ENCODE results near the gene CXXC1.

CXXC1 gene

GRCh38 chr18:50301074-50301473 lies 13.6 kb upstream of the CXXC1 start:
- Mint-ChIP-seq H3K27ac (no peak overlapping the region), H3K27me3 (ENCODE audit: low read depth) (peaks cover 4% of the 10 kb centered on the region), H3K4me1 (no peaks in the 10 kb centered on the region), H3K9me3 (peaks cover 6% of the 10 kb centered on the region), H3K36me3 (ENCODE audit: low read depth) (no peaks in the 10 kb centered on the region), H3K4me3 (no peak overlapping the region)
- no peak for TF ChIP-seq CTCF (IDR thresholded peaks at IDR 0.05; ENCODE audit: unreplicated experiment in 3 of 3)

GRCh38 chr18:50299626-50300388 lies 12.3 kb upstream of the CXXC1 start:
- H3K27ac Mint-ChIP-seq = no peak overlapping the region
- no peaks in the 10 kb centered on the region for H3K36me3 Mint-ChIP-seq (ENCODE audit: low read depth)
- no peak for TF ChIP-seq CTCF (IDR thresholded peaks at IDR 0.05; ENCODE audit: unreplicated experiment in 3 of 3)
- peaks cover 8% of the 10 kb centered on the region for H3K27me3 Mint-ChIP-seq (ENCODE audit: low read depth)
- peak overlapping the region in 1 of 3 experiments; percentile 9 for H3K4me3 Mint-ChIP-seq
- no peaks in the 10 kb centered on the region for H3K4me1 Mint-ChIP-seq
- no peaks in the 10 kb centered on the region for H3K9me3 Mint-ChIP-seq

- Mint-ChIP-seq H3K9me3 (no peaks in the 10 kb centered on the region), H3K4me3 (no peak overlapping the region), H3K4me1 (no peaks in the 10 kb centered on the region), H3K36me3 (ENCODE audit: low read depth) (no peaks in the 10 kb centered on the region), H3K27me3 (ENCODE audit: low read depth) (peaks cover 8% of the 10 kb centered on the region), H3K27ac (no peak overlapping the region)
- TF ChIP-seq CTCF (IDR thresholded peaks at IDR 0.05; ENCODE audit: unreplicated experiment in 3 of 3) = no peak
Observed at GRCh38 chr18:50298443-50299284, 11.2 kb upstream of the CXXC1 start.

GRCh38 chr18:50297621-50298442 lies 10.3 kb upstream of the CXXC1 start:
- peak overlapping the region; percentile 77 to 79 (median 78) for H3K4me3 Mint-ChIP-seq
- no peaks in the 10 kb centered on the region for H3K36me3 Mint-ChIP-seq (ENCODE audit: low read depth)
- no peak for TF ChIP-seq CTCF (IDR thresholded peaks at IDR 0.05; ENCODE audit: unreplicated experiment in 3 of 3)
- peaks cover 6% of the 10 kb centered on the region for H3K27me3 Mint-ChIP-seq (ENCODE audit: low read depth)
- no peak overlapping the region for H3K27ac Mint-ChIP-seq
- no peaks in the 10 kb centered on the region for H3K4me1 Mint-ChIP-seq
- H3K9me3 Mint-ChIP-seq = no peaks in the 10 kb centered on the region

- H3K9me3 Mint-ChIP-seq = no peaks in the 10 kb centered on the region
- no peaks in the 10 kb centered on the region for H3K36me3 Mint-ChIP-seq (ENCODE audit: low read depth)
- peaks cover 4% of the 10 kb centered on the region for H3K27me3 Mint-ChIP-seq (ENCODE audit: low read depth)
- no peak overlapping the region for H3K4me3 Mint-ChIP-seq
- H3K4me1 Mint-ChIP-seq = no peaks in the 10 kb centered on the region
- no peak overlapping the region for H3K27ac Mint-ChIP-seq
- no peak for TF ChIP-seq CTCF (IDR thresholded peaks at IDR 0.05; ENCODE audit: unreplicated experiment in 3 of 3)
Observed at GRCh38 chr18:50293039-50293438, 5.5 kb upstream of the CXXC1 start.
